CD14-positive monocyte (primary cell): ENCODE data around the gene TBL1XR1. TPM values are rescaled to one million over a fixed set of nuclear protein-coding genes. Genes with fewer than 3 reads are reported as not detected.

Experiments used
- DNase-seq, 3 donors: peaks; one replicate each; pipeline ENCODE4 v3.0.0-alpha.2; 2011 to 2022
- H2AFZ ChIP-seq: 2 replicates; pipeline ENCODE4 v1.6.0; 2012; ENCODE audit warnings: mild to moderate bottlenecking, low read depth, low read length, inconsistent platforms; ENCODE audit not compliant: insufficient read depth, poor library complexity, severe bottlenecking
- H3K27ac ChIP-seq, 2 donors: 1 replicate in 1 of 2; 2 replicates in 1 of 2; pipeline ENCODE4 v1.5.1; 2012 to 2013; ENCODE audit warnings: low read length in 2 of 2, control low read depth in 1 of 2, inconsistent platforms in 1 of 2, low read depth in 1 of 2, mild to moderate bottlenecking in 1 of 2
- H3K27me3 ChIP-seq, 2 donors: one replicate each; pipeline versions ENCODE4 v1.6.0 to v1.6.1; 2011 to 2013; ENCODE audit warnings: low read length in 2 of 2; ENCODE audit not compliant: control insufficient read depth in 2 of 2, insufficient read depth in 2 of 2
- H3K36me3 ChIP-seq, 2 donors: replicated peaks in 1 of 2; 1 replicate in 1 of 2; 2 replicates in 1 of 2; pipeline versions ENCODE4 v1.5.1 to v1.6.1; 2012 to 2013; ENCODE audit warnings: low read length in 2 of 2, control low read depth in 1 of 2, inconsistent platforms in 1 of 2, mild to moderate bottlenecking in 1 of 2; ENCODE audit not compliant: insufficient read depth in 2 of 2, control insufficient read depth in 1 of 2
- H3K4me1 ChIP-seq, 2 donors: 1 replicate in 1 of 2; 2 replicates in 1 of 2; pipeline versions ENCODE4 v1.5.1 to v1.6.1; 2012 to 2013; ENCODE audit warnings: low read length in 2 of 2, control low read depth in 1 of 2, inconsistent platforms in 1 of 2, mild to moderate bottlenecking in 1 of 2, moderate library complexity in 1 of 2; ENCODE audit not compliant: insufficient read depth in 2 of 2, control insufficient read depth in 1 of 2
- H3K4me2 ChIP-seq: replicated peaks from 2 replicates; pipeline ENCODE3; 2012; ENCODE audit warnings: low read length, moderate library complexity, mild to moderate bottlenecking; ENCODE audit not compliant: poor library complexity, severe bottlenecking; ENCODE audit errors: extremely low read depth
- H3K4me3 ChIP-seq, 3 experiments: fragments of 200-600 bp in 1 of 3; sonication (generic) in 1 of 3; replicated peaks in 1 of 3; 1 replicate in 2 of 3; 2 replicates in 1 of 3; pipeline ENCODE4 v1.5.1; 2011 to 2013; ENCODE audit warnings: low read length in 3 of 3, mild to moderate bottlenecking in 3 of 3, control low read depth in 2 of 3, low read depth in 2 of 3, inconsistent platforms in 1 of 3, moderate library complexity in 1 of 3
- H3K79me2 ChIP-seq: 2 replicates; pipeline ENCODE4 v1.6.0; 2012; ENCODE audit warnings: mild to moderate bottlenecking, control low read depth, inconsistent platforms, low read length, moderate library complexity; ENCODE audit not compliant: insufficient read depth
- H3K9ac ChIP-seq: 2 replicates; pipeline ENCODE4 v1.6.0; 2017; ENCODE audit warnings: low read length, mild to moderate bottlenecking; ENCODE audit not compliant: insufficient read depth, poor library complexity, severe bottlenecking
- H3K9me3 ChIP-seq, 2 donors: replicated peaks in 1 of 2; 1 replicate in 1 of 2; 2 replicates in 1 of 2; pipeline versions ENCODE4 v1.5.1 to v1.6.1; 2012 to 2013; ENCODE audit warnings: low read length in 2 of 2, control low read depth in 1 of 2; ENCODE audit not compliant: control insufficient read depth in 1 of 2, insufficient read depth in 1 of 2
- H4K20me1 ChIP-seq: 2 replicates; pipeline ENCODE4 v1.6.0; 2012; ENCODE audit warnings: mild to moderate bottlenecking, low read length, control low read depth, moderate library complexity; ENCODE audit not compliant: insufficient read depth
- H3K27ac Mint-ChIP-seq, 7 donors: one replicate each; pipeline ENCODE4 v1.8.0; 2020; ENCODE audit warnings: mild to moderate bottlenecking in 7 of 7, mixed read lengths in 7 of 7, moderate library complexity in 6 of 7, inconsistent platforms in 2 of 7
- H3K27me3 Mint-ChIP-seq, 3 donors: one replicate each; pipeline ENCODE4 v1.8.0; 2021 to 2022; ENCODE audit warnings: low read depth in 3 of 3, mild to moderate bottlenecking in 3 of 3, mixed read lengths in 3 of 3, moderate library complexity in 3 of 3, inconsistent platforms in 1 of 3
- H3K36me3 Mint-ChIP-seq, 2 donors: one replicate each; pipeline ENCODE4 v1.8.0; 2020; ENCODE audit warnings: mixed read lengths in 2 of 2, inconsistent platforms in 1 of 2, mild to moderate bottlenecking in 1 of 2
- H3K4me1 Mint-ChIP-seq: one replicate; pipeline ENCODE4 v1.8.0; 2020; ENCODE audit warnings: mild to moderate bottlenecking, mixed read lengths
- H3K4me3 Mint-ChIP-seq, 2 donors: one replicate each; pipeline ENCODE4 v1.8.0; 2020; ENCODE audit warnings: mild to moderate bottlenecking in 2 of 2, mixed read lengths in 2 of 2, moderate library complexity in 1 of 2
- H3K9me3 Mint-ChIP-seq, 7 donors: one replicate each; pipeline ENCODE4 v1.8.0; 2020 to 2022; ENCODE audit warnings: mixed read lengths in 7 of 7, mild to moderate bottlenecking in 6 of 7, moderate library complexity in 6 of 7, inconsistent platforms in 2 of 7
- WGBS: methylation state at CpG from one replicate; pipeline ENCODE4 v1.1.5; 2013; ENCODE audit warnings: missing lambda C conversion rate; ENCODE audit not compliant: insufficient coverage; 5-methylcytosine and 5-hydroxymethylcytosine counted together
- intact Hi-C, 2 donors: fragments of 100-400 bp; cut with micrococcal nuclease; formaldehyde crosslinking; loops; one replicate each; pipeline versions ENCODE4 v1.15.0 to v1.15.1; 2023
- polyA plus RNA-seq, 3 donors: library from polyadenylated mRNA; depleted of rRNA in 1 of 3; unstranded in 2 of 3; stranded (reverse) in 1 of 3; fragments of 300-500 nt in 2 of 3; fragments of >200 nt in 1 of 3; fragmentation: Illumina TruSeq in 2 of 3; gene quantifications; 1 replicate in 2 of 3; 2 replicates in 1 of 3; pipeline ENCODE4 v1.2.3, GENCODE V29; 2012 to 2021
- TF ChIP-seq, protein P1 (sequence below): fragments of 200-600 bp; IDR thresholded peaks from one replicate; pipeline ENCODE4 v1.8.0; 2022; ENCODE audit warnings: antibody characterized with exemption, mild to moderate bottlenecking

Gene TBL1XR1
- polyA plus RNA-seq, 3 donors: 10.2 to 20.4 (median 18.3) TPM

DNA sequence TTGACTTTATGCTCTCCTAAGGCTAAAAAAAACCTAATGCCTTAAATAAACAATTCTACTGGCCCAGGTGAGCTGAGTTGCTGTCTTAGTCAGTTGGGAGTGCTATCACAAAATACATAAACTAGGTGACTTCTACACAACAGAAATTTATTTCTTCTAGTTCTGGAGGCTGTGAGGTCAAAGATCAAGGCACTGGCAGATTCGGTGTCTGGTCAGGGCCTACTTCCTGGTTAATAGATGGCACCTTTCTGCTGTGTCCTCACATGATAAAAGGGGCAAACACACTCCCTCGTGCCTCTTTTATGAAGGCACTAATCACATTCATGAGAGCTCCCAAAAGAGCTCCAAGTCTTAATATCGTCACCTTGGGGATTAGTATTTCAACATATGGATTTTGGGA, 11.5 kb upstream of the TBL1XR1 start:
- H3K36me3 Mint-ChIP-seq: no peaks in the 10 kb centered on the region
- no peak for DNase-seq
- Histone ChIP-seq H3K27ac (no peak overlapping the region), H2AFZ (no peak overlapping the region), H3K36me3 (no peaks in the 10 kb centered on the region), H3K9ac (no peak overlapping the region), H4K20me1 (no peaks in the 10 kb centered on the region), H3K9me3 (peaks cover 0 to 5% of the 10 kb centered on the region in 2 donors), H3K4me3 (no peak overlapping the region), H3K79me2 (no peaks in the 10 kb centered on the region), H3K4me1 (no peaks in the 10 kb centered on the region), H3K27me3 (no peaks in the 10 kb centered on the region), H3K4me2 (no peak overlapping the region)
- TF ChIP-seq, protein P1, sequence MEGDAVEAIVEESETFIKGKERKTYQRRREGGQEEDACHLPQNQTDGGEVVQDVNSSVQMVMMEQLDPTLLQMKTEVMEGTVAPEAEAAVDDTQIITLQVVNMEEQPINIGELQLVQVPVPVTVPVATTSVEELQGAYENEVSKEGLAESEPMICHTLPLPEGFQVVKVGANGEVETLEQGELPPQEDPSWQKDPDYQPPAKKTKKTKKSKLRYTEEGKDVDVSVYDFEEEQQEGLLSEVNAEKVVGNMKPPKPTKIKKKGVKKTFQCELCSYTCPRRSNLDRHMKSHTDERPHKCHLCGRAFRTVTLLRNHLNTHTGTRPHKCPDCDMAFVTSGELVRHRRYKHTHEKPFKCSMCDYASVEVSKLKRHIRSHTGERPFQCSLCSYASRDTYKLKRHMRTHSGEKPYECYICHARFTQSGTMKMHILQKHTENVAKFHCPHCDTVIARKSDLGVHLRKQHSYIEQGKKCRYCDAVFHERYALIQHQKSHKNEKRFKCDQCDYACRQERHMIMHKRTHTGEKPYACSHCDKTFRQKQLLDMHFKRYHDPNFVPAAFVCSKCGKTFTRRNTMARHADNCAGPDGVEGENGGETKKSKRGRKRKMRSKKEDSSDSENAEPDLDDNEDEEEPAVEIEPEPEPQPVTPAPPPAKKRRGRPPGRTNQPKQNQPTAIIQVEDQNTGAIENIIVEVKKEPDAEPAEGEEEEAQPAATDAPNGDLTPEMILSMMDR: no peak
- no peaks in the 10 kb centered on the region for H3K27me3 Mint-ChIP-seq
- peaks cover 9% of the 10 kb centered on the region for H3K4me1 Mint-ChIP-seq
- WGBS: 83% methylated on average over 1 of the region's 3 CpGs
- H3K27ac Mint-ChIP-seq: no peak overlapping the region
- intact Hi-C loops: no loop called here
- no peak overlapping the region for H3K4me3 Mint-ChIP-seq
- peaks cover 0 to 7% (median 4%) of the 10 kb centered on the region in 7 donors for H3K9me3 Mint-ChIP-seq

DNA sequence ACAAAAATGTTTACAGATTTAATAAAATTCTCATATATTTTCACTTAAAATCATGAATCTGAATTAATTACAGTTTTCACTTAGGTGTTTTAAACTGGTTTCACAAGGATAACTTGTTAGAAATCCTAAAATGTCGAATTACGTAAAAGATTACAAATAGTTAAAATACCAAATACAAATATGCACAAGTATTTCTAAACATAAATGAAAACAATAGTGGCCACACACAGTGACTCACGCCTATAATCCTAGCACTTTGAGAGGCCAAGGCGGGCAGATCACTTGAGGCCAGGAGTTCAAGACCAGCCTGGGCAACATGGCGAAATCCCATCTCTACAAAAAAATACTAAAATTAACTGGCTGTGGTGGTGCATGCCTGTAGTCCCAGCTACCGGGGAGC, 10.9 kb upstream of the TBL1XR1 start:
- H3K9me3 ChIP-seq: peaks cover 0 to 9% of the 10 kb centered on the region in 2 donors
- no peak for DNase-seq
- intact Hi-C loops: no loop called here

More for the DNA sequence above, 10.9 kb upstream of the TBL1XR1 start:
- no peaks in the 10 kb centered on the region for H3K4me1 ChIP-seq
- H3K79me2 ChIP-seq: no peaks in the 10 kb centered on the region
- H3K36me3 ChIP-seq: no peaks in the 10 kb centered on the region
- TF ChIP-seq, protein P1: no peak
- Mint-ChIP-seq H3K27me3 (no peaks in the 10 kb centered on the region), H3K27ac (no peak overlapping the region), H3K4me3 (no peak overlapping the region), H3K36me3 (no peaks in the 10 kb centered on the region), H3K9me3 (peaks cover 0 to 7% (median 5%) of the 10 kb centered on the region in 7 donors), H3K4me1 (peaks cover 9% of the 10 kb centered on the region)
- no peak overlapping the region for H3K9ac ChIP-seq
- H3K4me3 ChIP-seq: no peak overlapping the region
- H4K20me1 ChIP-seq: no peaks in the 10 kb centered on the region
- no peak overlapping the region for H3K4me2 ChIP-seq
- WGBS: no CpG with 5 or more reads among the region's 6 CpGs
- H2AFZ ChIP-seq: no peak overlapping the region
- H3K27me3 ChIP-seq: no peaks in the 10 kb centered on the region
- H3K27ac ChIP-seq: no peak overlapping the region
